Loucy (cell line): Measurements from ENCODE around the gene TPSB2.

Experiments
- H2AFZ ChIP-seq: fragments of 200-600 bp; sonication (generic); 2 replicates; pipeline ENCODE4 v1.6.0; 2016; ENCODE audit warnings: antibody characterized with exemption, mild to moderate bottlenecking, low read length, moderate library complexity
- H3F3A ChIP-seq: fragments of 200-600 bp; 2 replicates; pipeline ENCODE4 v1.6.0; 2016; ENCODE audit warnings: antibody characterized with exemption, low read depth, mild to moderate bottlenecking
- H3K27me3 ChIP-seq: fragments of 200-600 bp; sonication (generic); 2 replicates; pipeline ENCODE4 v1.6.1; 2014; ENCODE audit warnings: low read length, mild to moderate bottlenecking; ENCODE audit not compliant: insufficient read depth, poor library complexity, severe bottlenecking
- H3K36me3 ChIP-seq: fragments of 200-600 bp; sonication (generic); 2 replicates; pipeline ENCODE4 v1.6.1; 2016; ENCODE audit warnings: low read length; ENCODE audit not compliant: insufficient read depth
- H3K4me1 ChIP-seq: fragments of 200-600 bp; sonication (generic); 2 replicates; pipeline ENCODE4 v1.5.1; 2014; ENCODE audit warnings: low read length, mild to moderate bottlenecking; ENCODE audit not compliant: insufficient read depth, poor library complexity, severe bottlenecking
- H3K4me2 ChIP-seq: fragments of 200-600 bp; sonication (generic); 2 replicates; pipeline ENCODE4 v1.6.0; 2014; ENCODE audit warnings: antibody characterized with exemption, low read length, low read depth, mild to moderate bottlenecking; ENCODE audit not compliant: poor library complexity, severe bottlenecking
- H3K4me3 ChIP-seq: fragments of 200-600 bp; sonication (generic); 2 replicates; pipeline ENCODE4 v1.5.1; 2014; ENCODE audit warnings: low read length, mild to moderate bottlenecking, mixed read lengths; ENCODE audit not compliant: poor library complexity, severe bottlenecking
- H3K79me2 ChIP-seq: fragments of 200-600 bp; sonication (generic); 2 replicates; pipeline ENCODE4 v1.6.1; 2014; ENCODE audit warnings: low read length; ENCODE audit not compliant: insufficient read depth
- H3K9ac ChIP-seq: fragments of 200-600 bp; sonication (generic); 2 replicates; pipeline ENCODE4 v1.6.0; 2014; ENCODE audit warnings: mild to moderate bottlenecking, low read depth, low read length, moderate library complexity; ENCODE audit not compliant: poor library complexity, severe bottlenecking
- H3K9me2 ChIP-seq: fragments of 200-600 bp; sonication (generic); replicated peaks from 2 replicates; pipeline ENCODE4 v1.6.1; 2016; ENCODE audit warnings: low read depth, low read length, mixed read lengths
- H3K9me3 ChIP-seq: fragments of 200-600 bp; sonication (generic); 2 replicates; pipeline ENCODE4 v1.6.1; 2014; ENCODE audit warnings: mild to moderate bottlenecking, antibody characterized with exemption, low read length, low read depth; ENCODE audit not compliant: insufficient read depth
- H4K20me1 ChIP-seq: fragments of 200-600 bp; sonication (generic); 2 replicates; pipeline ENCODE4 v1.6.0; 2014; ENCODE audit warnings: antibody characterized with exemption, low read length, mild to moderate bottlenecking; ENCODE audit not compliant: insufficient read depth, poor library complexity, severe bottlenecking
- EZH2phosphoT487 ChIP-seq: fragments of 200-600 bp; IDR thresholded peaks from 2 replicates; pipeline ENCODE4 v1.6.1; 2018; ENCODE audit warnings: antibody characterized with exemption, mild to moderate bottlenecking, moderate library complexity, borderline replicate concordance
- TF ChIP-seq, protein P1 (sequence below): fragments of 200-600 bp; sonication (generic); conservative IDR thresholded peaks from 2 replicates; pipeline ENCODE4 v1.5.1; 2014; ENCODE audit warnings: mild to moderate bottlenecking, antibody characterized with exemption, low read length

Gene TPSB2

DNA sequence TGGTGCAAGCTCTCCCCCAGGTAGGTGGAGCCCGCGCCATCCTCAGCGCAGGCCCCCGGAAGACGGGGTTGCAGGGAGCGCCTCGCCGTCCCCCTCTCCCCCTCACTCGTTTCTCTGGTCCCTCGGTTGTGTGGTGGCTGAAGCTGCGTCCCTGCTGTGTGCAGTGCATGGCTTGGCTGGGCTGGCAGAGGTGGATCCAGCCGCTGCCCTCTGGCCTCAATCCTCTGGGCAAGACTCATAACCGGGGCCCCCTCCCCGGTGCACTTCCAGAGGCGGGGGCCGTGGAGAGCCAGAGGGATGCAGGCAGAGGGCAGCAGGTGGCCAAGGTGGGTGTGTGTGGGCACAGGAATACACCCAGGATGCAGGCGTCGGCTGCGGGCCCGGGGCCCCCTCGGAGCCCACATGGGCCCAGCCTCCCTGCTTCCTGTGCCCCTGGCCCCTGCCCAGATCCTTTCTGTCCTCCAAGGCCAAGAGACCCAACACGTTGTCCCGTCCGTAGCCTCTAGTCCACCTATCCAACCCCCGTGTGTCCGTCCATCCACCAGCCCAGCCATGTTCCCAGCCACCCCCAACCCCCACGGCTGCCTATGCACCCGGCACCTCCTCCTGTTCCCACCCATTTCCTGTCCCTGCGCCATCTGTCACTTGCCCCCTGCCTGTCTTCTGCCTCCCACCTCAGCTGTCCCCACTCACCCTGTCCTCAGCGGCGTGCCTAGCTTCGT lies 14.2 kb downstream of the TPSB2 start:
- no peak overlapping the region for H3K9ac ChIP-seq
- H3K4me1 ChIP-seq = no peaks in the 10 kb centered on the region
- H3K36me3 ChIP-seq = no peaks in the 10 kb centered on the region
- H4K20me1 ChIP-seq = no peaks in the 10 kb centered on the region
- H3K79me2 ChIP-seq = no peaks in the 10 kb centered on the region
- H3K27me3 ChIP-seq = no peaks in the 10 kb centered on the region
- no peaks in the 10 kb centered on the region for H3K9me2 ChIP-seq
- H3F3A ChIP-seq = no peaks in the 10 kb centered on the region
- no peak overlapping the region for H2AFZ ChIP-seq
- H3K4me2 ChIP-seq = no peak overlapping the region
- H3K4me3 ChIP-seq = no peak overlapping the region
- no peaks in the 10 kb centered on the region for H3K9me3 ChIP-seq
- TF ChIP-seq, protein P1, sequence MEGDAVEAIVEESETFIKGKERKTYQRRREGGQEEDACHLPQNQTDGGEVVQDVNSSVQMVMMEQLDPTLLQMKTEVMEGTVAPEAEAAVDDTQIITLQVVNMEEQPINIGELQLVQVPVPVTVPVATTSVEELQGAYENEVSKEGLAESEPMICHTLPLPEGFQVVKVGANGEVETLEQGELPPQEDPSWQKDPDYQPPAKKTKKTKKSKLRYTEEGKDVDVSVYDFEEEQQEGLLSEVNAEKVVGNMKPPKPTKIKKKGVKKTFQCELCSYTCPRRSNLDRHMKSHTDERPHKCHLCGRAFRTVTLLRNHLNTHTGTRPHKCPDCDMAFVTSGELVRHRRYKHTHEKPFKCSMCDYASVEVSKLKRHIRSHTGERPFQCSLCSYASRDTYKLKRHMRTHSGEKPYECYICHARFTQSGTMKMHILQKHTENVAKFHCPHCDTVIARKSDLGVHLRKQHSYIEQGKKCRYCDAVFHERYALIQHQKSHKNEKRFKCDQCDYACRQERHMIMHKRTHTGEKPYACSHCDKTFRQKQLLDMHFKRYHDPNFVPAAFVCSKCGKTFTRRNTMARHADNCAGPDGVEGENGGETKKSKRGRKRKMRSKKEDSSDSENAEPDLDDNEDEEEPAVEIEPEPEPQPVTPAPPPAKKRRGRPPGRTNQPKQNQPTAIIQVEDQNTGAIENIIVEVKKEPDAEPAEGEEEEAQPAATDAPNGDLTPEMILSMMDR = no peak
- TF ChIP-seq EZH2phosphoT487 = no peak

DNA sequence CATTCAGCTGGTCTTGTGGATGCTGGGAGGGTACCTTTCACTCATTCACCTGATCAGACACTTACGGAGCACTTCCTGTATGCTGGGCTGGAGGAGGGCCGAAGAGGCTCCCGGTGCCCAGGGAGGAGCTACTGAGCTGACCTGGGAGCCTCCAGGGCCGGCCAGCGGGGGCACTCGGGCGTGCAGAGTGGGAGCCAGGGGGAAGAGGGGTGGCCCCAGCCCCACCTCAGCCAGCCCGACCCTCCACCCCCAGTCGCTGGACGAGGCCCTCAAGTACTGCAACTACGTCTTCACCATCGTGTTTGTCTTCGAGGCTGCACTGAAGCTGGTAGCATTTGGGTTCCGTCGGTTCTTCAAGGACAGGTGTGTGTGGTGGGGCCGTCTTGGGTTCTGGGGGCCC lies 15.3 kb downstream of the TPSB2 start:
- no peak overlapping the region for H2AFZ ChIP-seq
- no peak overlapping the region for H3K4me2 ChIP-seq
- H3F3A ChIP-seq = no peaks in the 10 kb centered on the region
- no peaks in the 10 kb centered on the region for H3K27me3 ChIP-seq
- TF ChIP-seq EZH2phosphoT487 = no peak
- TF ChIP-seq, protein P1 = no peak
- no peaks in the 10 kb centered on the region for H3K4me1 ChIP-seq
- H3K79me2 ChIP-seq = no peaks in the 10 kb centered on the region
- H4K20me1 ChIP-seq = no peaks in the 10 kb centered on the region
- H3K36me3 ChIP-seq = no peaks in the 10 kb centered on the region
- H3K9ac ChIP-seq = no peak overlapping the region
- H3K9me2 ChIP-seq = no peaks in the 10 kb centered on the region
- H3K9me3 ChIP-seq = no peaks in the 10 kb centered on the region
- no peak overlapping the region for H3K4me3 ChIP-seq

DNA sequence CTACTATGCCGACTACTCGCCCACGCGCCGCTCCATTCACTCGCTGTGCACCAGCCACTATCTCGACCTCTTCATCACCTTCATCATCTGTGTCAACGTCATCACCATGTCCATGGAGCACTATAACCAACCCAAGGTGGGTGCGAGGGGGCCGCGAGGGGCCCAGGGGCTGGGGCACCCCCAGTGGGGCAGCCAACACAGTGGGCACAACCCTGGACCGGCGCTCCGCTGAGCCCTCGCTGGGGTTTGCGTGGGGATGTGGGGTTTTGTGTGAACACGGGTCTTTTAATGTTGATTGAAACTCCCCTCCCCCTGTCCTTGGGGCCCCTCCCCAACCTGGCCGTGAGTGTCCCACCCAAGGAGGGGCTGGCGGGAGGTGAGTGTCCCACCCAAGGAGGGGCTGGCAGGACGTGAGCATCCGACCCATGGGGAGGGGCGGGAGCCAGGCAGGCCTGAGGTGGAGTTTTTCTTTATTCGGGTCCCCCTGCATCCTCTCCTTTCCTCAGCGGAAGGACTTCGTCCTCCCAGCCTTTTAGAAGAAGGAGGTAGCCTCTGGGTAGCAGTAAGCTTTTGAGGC lies 16.1 kb downstream of the TPSB2 start:
- no peaks in the 10 kb centered on the region for H3K9me3 ChIP-seq
- H3K4me2 ChIP-seq = no peak overlapping the region
- no peak for TF ChIP-seq EZH2phosphoT487
- TF ChIP-seq, protein P1 = no peak
- no peak overlapping the region for H3K4me3 ChIP-seq
- H4K20me1 ChIP-seq = no peaks in the 10 kb centered on the region
- H3K79me2 ChIP-seq = no peaks in the 10 kb centered on the region
- no peaks in the 10 kb centered on the region for H3K27me3 ChIP-seq
- H3K4me1 ChIP-seq = no peaks in the 10 kb centered on the region
- no peak overlapping the region for H3K9ac ChIP-seq
- H3K36me3 ChIP-seq = no peaks in the 10 kb centered on the region
- no peaks in the 10 kb centered on the region for H3K9me2 ChIP-seq
- no peak overlapping the region for H2AFZ ChIP-seq
- no peaks in the 10 kb centered on the region for H3F3A ChIP-seq
